HCT116 (cell line): ENCODE data around the gene CPNE5. TPM values are rescaled to one million over a fixed set of nuclear protein-coding genes. Genes with fewer than 3 reads are reported as not detected.

Experiments
- ATAC-seq: fragments of 200-7000 bp; cut with Tn5 transposase; 2 replicates; pipeline ENCODE4 v1.9.1; 2020; ENCODE audit warnings: mild to moderate bottlenecking, moderate library complexity
- BruUV-seq: library from RNA; stranded (reverse); fragments of 400-500 nt; replicated peaks from 2 replicates; lab custom pipeline; 2021; lab: Mats Ljungman, UMichigan
- CTCF ChIA-PET: fragments of 300-600 bp; sonication (Branson Sonifier 250); formaldehyde crosslinking; loops from one replicate; lab custom pipeline; 2021; ENCODE audit warnings: antibody characterized with exemption; lab: Charles Lee
- POLR2A ChIA-PET: fragments of 300-600, 350-600 bp; sonication (Branson Sonifier 250); formaldehyde crosslinking; loops from one replicate; lab custom pipeline; 2021; ENCODE audit warnings: antibody characterized with exemption; lab: Charles Lee
- RAD21 ChIA-PET, 2 experiments: fragments of 300-600 bp; sonication (Branson Sonifier 250); formaldehyde crosslinking; loops; one replicate each; lab custom pipeline; 2023; ENCODE audit warnings: low total read pairs in 2 of 2; ENCODE audit not compliant: uncharacterized antibody in 2 of 2, unreplicated experiment in 2 of 2, low non-redundant PET in 1 of 2; lab: Charles Lee
- DNase-seq: peaks from one replicate; pipeline ENCODE4 v3.0.0-alpha.2; 2010; ENCODE audit warnings: low read depth, low spot score
- H2AFZ ChIP-seq: fragments of 200-600 bp; shearing (Covaris generic), sonication (generic); 2 replicates; pipeline ENCODE4 v1.6.1; 2017; ENCODE audit warnings: low read depth, mixed run types, mixed read lengths, antibody characterized with exemption, low read length; ENCODE audit not compliant: poor library complexity, severe bottlenecking
- H3K27ac ChIP-seq: 2 replicates; pipeline ENCODE4 v1.5.1; 2012; ENCODE audit warnings: low read depth, low read length
- H3K27me3 ChIP-seq: fragments of 200-600 bp; sonication (generic); 2 replicates; pipeline ENCODE4 v1.6.1; 2016; ENCODE audit warnings: mixed run types, low read length, mixed read lengths; ENCODE audit not compliant: insufficient read depth
- H3K36me3 ChIP-seq, 2 experiments: fragments of 200-500 bp in 1 of 2; fragments of 200-600 bp in 1 of 2; sonication (Bioruptor generic) in 1 of 2; sonication (generic) in 1 of 2; 2 replicates each; pipeline versions ENCODE4 v1.5.1 to v1.6.1; 2014 to 2016; ENCODE audit warnings: low read length in 2 of 2, inconsistent platforms in 1 of 2, mixed read lengths in 1 of 2, mixed run types in 1 of 2; ENCODE audit not compliant: insufficient read depth in 2 of 2, control insufficient read depth in 1 of 2
- H3K4me1 ChIP-seq, 2 experiments: fragments of 200-600 bp in 1 of 2; sonication (generic) in 1 of 2; 2 replicates each; pipeline versions ENCODE4 v1.5.1 to v1.6.1; 2012 to 2017; ENCODE audit warnings: low read length in 2 of 2, inconsistent platforms in 1 of 2, mild to moderate bottlenecking in 1 of 2, mixed read lengths in 1 of 2, mixed run types in 1 of 2, moderate library complexity in 1 of 2; ENCODE audit not compliant: insufficient read depth in 2 of 2, control insufficient read depth in 1 of 2
- H3K4me2 ChIP-seq: fragments of 200-600 bp; sonication (generic); 2 replicates; pipeline ENCODE4 v1.6.1; 2017; ENCODE audit warnings: mixed run types, low read length, mixed read lengths
- H3K4me3 ChIP-seq, 2 experiments: fragments of 200-600 bp in 1 of 2; sonication (generic) in 1 of 2; replicated peaks in 1 of 2; 2 replicates each; pipeline ENCODE4 v1.5.1; 2011 to 2016; ENCODE audit warnings: low read length in 2 of 2, control low read depth in 1 of 2, low read depth in 1 of 2, mild to moderate bottlenecking in 1 of 2, mixed read lengths in 1 of 2, mixed run types in 1 of 2
- H3K79me2 ChIP-seq: fragments of 200-600 bp; sonication (generic); 2 replicates; pipeline ENCODE4 v1.6.1; 2017; ENCODE audit warnings: mild to moderate bottlenecking, mixed run types, low read length, moderate library complexity, mixed read lengths; ENCODE audit not compliant: insufficient read depth
- H3K9ac ChIP-seq: fragments of 200-600 bp; sonication (generic); 2 replicates; pipeline ENCODE4 v1.6.1; 2016; ENCODE audit warnings: low read length, mixed read lengths
- H3K9me2 ChIP-seq: fragments of 200-600 bp; sonication (generic), shearing (Covaris generic); 2 replicates; pipeline ENCODE4 v1.6.1; 2017; ENCODE audit warnings: mixed run types, mild to moderate bottlenecking, moderate library complexity; ENCODE audit not compliant: insufficient read depth
- H3K9me3 ChIP-seq, 2 experiments: fragments of 200-500 bp in 1 of 2; fragments of 200-600 bp in 1 of 2; sonication (Bioruptor generic) in 1 of 2; sonication (generic) in 1 of 2; 2 replicates each; pipeline ENCODE4 v1.6.1; 2014 to 2017; ENCODE audit warnings: low read length in 2 of 2, mixed read lengths in 2 of 2, inconsistent platforms in 1 of 2, low read depth in 1 of 2, mild to moderate bottlenecking in 1 of 2, mixed run types in 1 of 2, moderate library complexity in 1 of 2; ENCODE audit not compliant: control insufficient read depth in 1 of 2, insufficient read depth in 1 of 2
- H4K20me1 ChIP-seq: fragments of 200-600 bp; sonication (generic), shearing (Covaris generic); 2 replicates; pipeline ENCODE4 v1.6.1; 2017; ENCODE audit warnings: mixed run types, mild to moderate bottlenecking, moderate library complexity; ENCODE audit not compliant: insufficient read depth
- CBX3 ChIP-seq: IDR thresholded peaks from 2 replicates; pipeline ENCODE4 v1.6.1; 2012; ENCODE audit warnings: low read depth
- CTCF ChIP-seq, 3 experiments: fragments of 200-600 bp in 1 of 3; sonication (generic) in 1 of 3; IDR thresholded peaks in 2 of 3; conservative IDR thresholded peaks in 1 of 3; 2 replicates each; pipeline ENCODE4 v1.5.1; 2012 to 2017; ENCODE audit warnings: low read depth in 2 of 3, low read length in 2 of 3, antibody characterized with exemption in 1 of 3, borderline replicate concordance in 1 of 3, control low read depth in 1 of 3, mild to moderate bottlenecking in 1 of 3, mixed read lengths in 1 of 3, mixed run types in 1 of 3, moderate library complexity in 1 of 3; ENCODE audit not compliant: insufficient read depth in 1 of 3
- EGR1 ChIP-seq: IDR thresholded peaks from 2 replicates; pipeline ENCODE4 v1.6.1; 2012; ENCODE audit warnings: low read depth
- ELF1 ChIP-seq: IDR thresholded peaks from 2 replicates; pipeline ENCODE4 v1.6.1; 2012; ENCODE audit warnings: low read depth, borderline replicate concordance
- EZH2 ChIP-seq: fragments of 200-600 bp; sonication (generic); IDR thresholded peaks from 2 replicates; pipeline ENCODE4 v1.6.1; 2017; ENCODE audit warnings: antibody characterized with exemption, mixed run types
- EZH2phosphoT487 ChIP-seq: fragments of 200-600 bp; IDR thresholded peaks from 2 replicates; pipeline ENCODE4 v1.6.1; 2018; ENCODE audit warnings: antibody characterized with exemption, borderline replicate concordance
- MAX ChIP-seq: IDR thresholded peaks from 2 replicates; pipeline ENCODE4 v1.6.1; 2012
- POLR2AphosphoS5 ChIP-seq: IDR thresholded peaks from 2 replicates; pipeline ENCODE4 v1.6.1; 2011; ENCODE audit warnings: mild to moderate bottlenecking, low read depth, low read length, moderate library complexity
- REST ChIP-seq: IDR thresholded peaks from 2 replicates; pipeline ENCODE4 v1.6.1; 2012; ENCODE audit warnings: low read depth
- SIN3A ChIP-seq: IDR thresholded peaks from 2 replicates; pipeline ENCODE4 v1.6.1; 2012; ENCODE audit warnings: low read depth
- SRF ChIP-seq: IDR thresholded peaks from 2 replicates; pipeline ENCODE4 v1.6.1; 2012; ENCODE audit warnings: low read depth
- intact Hi-C: fragments of 100-400 bp; cut with micrococcal nuclease; formaldehyde crosslinking; loops from 2 replicates; pipeline ENCODE4 v1.10.0; 2022
- total RNA-seq: library from RNA; stranded (reverse); gene quantifications from one replicate; pipeline ENCODE4 v1.2.1, GENCODE V29; 2021; ENCODE audit not compliant: unreplicated experiment

Gene CPNE5
- total RNA-seq, 1 experiment from 2014 or later: not detected

- no peak for TF ChIP-seq REST
- TF ChIP-seq MAX: no peak
- no peak for TF ChIP-seq SRF
- TF ChIP-seq ELF1: no peak
- no peak for TF ChIP-seq CTCF (IDR thresholded peaks at IDR 0.05 in 2 of 3, conservative IDR thresholded peaks at IDR 0.05 in 1 of 3; ENCODE audit: borderline replicate concordance in 1 of 3, insufficient read depth in 1 of 3, low read depth in 2 of 3, low read length in 2 of 3)
These were observed 30.6 kb downstream of the CPNE5 start (continued) for GRCh38 chr6:36808634-36809033.

GRCh38 chr6:36807750-36808149, 31.5 kb downstream of the CPNE5 start:
- Histone ChIP-seq H3K27ac (no peak overlapping the region), H3K9me3 (no peaks in the 10 kb centered on the region), H2AFZ (no peak overlapping the region), H3K27me3 (peaks cover 10% of the 10 kb centered on the region; the same call in 1 of the 2 replicates), H3K4me3 (no peak overlapping the region), H3K9me2 (no peaks in the 10 kb centered on the region), H3K4me1 (no peaks in the 10 kb centered on the region), H4K20me1 (no peaks in the 10 kb centered on the region), H3K9ac (no peak overlapping the region), H3K36me3 (no peaks in the 10 kb centered on the region), H3K4me2 (no peak overlapping the region), H3K79me2 (no peaks in the 10 kb centered on the region)
- intact Hi-C loops: no loop called here
- POLR2A ChIA-PET: no interaction called here
- no TSS peak for BruUV-seq
- RAD21 ChIA-PET: no interaction called here
- ATAC-seq: no peak
- CTCF ChIA-PET: no interaction called here
- no peak for DNase-seq
- TF ChIP-seq ELF1 (no peak), POLR2AphosphoS5 (no peak), SRF (no peak), EZH2phosphoT487 (no peak), REST (no peak), SIN3A (no peak), CBX3 (no peak), EZH2 (no peak), CTCF (IDR thresholded peaks at IDR 0.05 in 2 of 3, conservative IDR thresholded peaks at IDR 0.05 in 1 of 3; ENCODE audit: borderline replicate concordance in 1 of 3, insufficient read depth in 1 of 3, low read depth in 2 of 3, low read length in 2 of 3) (no peak), MAX (no peak), EGR1 (no peak)
